BJ (cell line): Measurements from ENCODE around the gene RFX1. TPM values are rescaled to one million over a fixed set of nuclear protein-coding genes. Genes with fewer than 3 reads are reported as not detected.

Source experiments
- CTCF ChIA-PET: fragments of 350-600 bp; formaldehyde crosslinking; extraction: SDS; loops from one replicate; lab custom pipeline; 2021; ENCODE audit warnings: antibody characterized with exemption, inconsistent platforms; lab: Yijun Ruan, JAX
- POLR2A ChIA-PET: fragments of 300-600 bp; sonication (Branson Sonifier 250); formaldehyde crosslinking; extraction: SDS; loops from one replicate; lab custom pipeline; 2021; ENCODE audit warnings: antibody characterized with exemption; lab: Charles Lee
- DNase-seq: peaks from one replicate; pipeline ENCODE4 v3.0.0-alpha.2; 2011; ENCODE audit warnings: low read depth
- H3K27me3 ChIP-seq: 2 replicates; pipeline ENCODE4 v1.6.0; 2011; ENCODE audit warnings: low read length; ENCODE audit not compliant: control insufficient read depth, insufficient read depth
- H3K36me3 ChIP-seq: 2 replicates; pipeline ENCODE4 v1.5.1; 2011; ENCODE audit warnings: low read length; ENCODE audit not compliant: control insufficient read depth, insufficient read depth
- H3K4me3 ChIP-seq: 2 replicates; pipeline ENCODE4 v1.5.1; 2011; ENCODE audit warnings: low read depth, mild to moderate bottlenecking, control low read depth, low read length
- polyA plus RNA-seq: library from polyadenylated mRNA; depleted of rRNA; stranded (reverse); fragments of >200 nt; gene quantifications from 2 replicates; pipeline ENCODE4 v1.2.3, GENCODE V29; 2011
- TF ChIP-seq, protein P1 (sequence below): IDR thresholded peaks from 2 replicates; pipeline ENCODE4 v1.5.1; 2011; ENCODE audit warnings: low read depth, mild to moderate bottlenecking, control low read depth, inconsistent platforms, low read length, moderate library complexity; ENCODE audit not compliant: insufficient read depth

Gene RFX1
- polyA plus RNA-seq, 1 experiment = 0.78 TPM

GRCh38 chr19:13981021-13981420, 25.1 kb downstream of the RFX1 start:
- no peaks in the 10 kb centered on the region for H3K27me3 ChIP-seq
- H3K4me3 ChIP-seq = no peak overlapping the region
- no peak for DNase-seq
- POLR2A ChIA-PET = no interaction called here
- H3K36me3 ChIP-seq = peaks cover 9% of the 10 kb centered on the region
- CTCF ChIA-PET = interaction anchor here (0.7 kb wide), 1 partner anchor 88 kb away, joined by 3 read pairs; no protein-coding TSS in a partner anchor
- TF ChIP-seq, protein P1, sequence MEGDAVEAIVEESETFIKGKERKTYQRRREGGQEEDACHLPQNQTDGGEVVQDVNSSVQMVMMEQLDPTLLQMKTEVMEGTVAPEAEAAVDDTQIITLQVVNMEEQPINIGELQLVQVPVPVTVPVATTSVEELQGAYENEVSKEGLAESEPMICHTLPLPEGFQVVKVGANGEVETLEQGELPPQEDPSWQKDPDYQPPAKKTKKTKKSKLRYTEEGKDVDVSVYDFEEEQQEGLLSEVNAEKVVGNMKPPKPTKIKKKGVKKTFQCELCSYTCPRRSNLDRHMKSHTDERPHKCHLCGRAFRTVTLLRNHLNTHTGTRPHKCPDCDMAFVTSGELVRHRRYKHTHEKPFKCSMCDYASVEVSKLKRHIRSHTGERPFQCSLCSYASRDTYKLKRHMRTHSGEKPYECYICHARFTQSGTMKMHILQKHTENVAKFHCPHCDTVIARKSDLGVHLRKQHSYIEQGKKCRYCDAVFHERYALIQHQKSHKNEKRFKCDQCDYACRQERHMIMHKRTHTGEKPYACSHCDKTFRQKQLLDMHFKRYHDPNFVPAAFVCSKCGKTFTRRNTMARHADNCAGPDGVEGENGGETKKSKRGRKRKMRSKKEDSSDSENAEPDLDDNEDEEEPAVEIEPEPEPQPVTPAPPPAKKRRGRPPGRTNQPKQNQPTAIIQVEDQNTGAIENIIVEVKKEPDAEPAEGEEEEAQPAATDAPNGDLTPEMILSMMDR = no peak

- TF ChIP-seq, protein P1 = no peak
- no peak overlapping the region for H3K4me3 ChIP-seq
- DNase-seq = no peak
- CTCF ChIA-PET = interaction anchor here (0.7 kb wide), 1 partner anchor 87 kb away, joined by 3 read pairs; no protein-coding TSS in a partner anchor
- POLR2A ChIA-PET = no interaction called here
- H3K36me3 ChIP-seq = peaks cover 9% of the 10 kb centered on the region
- no peaks in the 10 kb centered on the region for H3K27me3 ChIP-seq
These were observed 25.8 kb downstream of the RFX1 start for GRCh38 chr19:13980340-13980739.

DNA sequence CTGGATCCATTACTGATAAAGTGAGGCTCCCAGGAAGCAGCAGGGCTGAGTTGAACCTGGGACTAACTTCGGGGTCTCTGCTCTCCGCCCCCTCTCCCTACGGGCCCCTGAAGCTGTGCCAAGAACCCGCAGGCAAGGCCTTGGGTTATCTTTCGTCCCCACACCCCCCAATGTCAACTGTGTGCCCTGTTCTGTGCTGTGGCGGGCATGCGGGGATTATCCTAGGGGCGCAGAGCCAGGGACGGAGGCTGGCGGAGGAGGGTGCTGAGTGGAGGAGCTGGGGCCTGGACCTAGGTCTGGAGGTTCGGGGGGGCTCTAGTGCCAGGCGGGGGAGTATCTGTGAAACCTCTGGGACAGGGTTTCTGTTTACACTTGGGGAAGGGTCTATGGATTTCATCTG, 26.4 kb downstream of the RFX1 start:
- ChIA-PET POLR2A (no interaction called here), CTCF (interaction anchor here (1.0 kb wide), 1 partner anchor 18 kb away, joined by 4 read pairs; no protein-coding TSS in a partner anchor)
- no peak for DNase-seq
- TF ChIP-seq, protein P1 = no peak
- H3K27me3 ChIP-seq = no peaks in the 10 kb centered on the region
- H3K4me3 ChIP-seq = no peak overlapping the region
- H3K36me3 ChIP-seq = peaks cover 9% of the 10 kb centered on the region

DNA sequence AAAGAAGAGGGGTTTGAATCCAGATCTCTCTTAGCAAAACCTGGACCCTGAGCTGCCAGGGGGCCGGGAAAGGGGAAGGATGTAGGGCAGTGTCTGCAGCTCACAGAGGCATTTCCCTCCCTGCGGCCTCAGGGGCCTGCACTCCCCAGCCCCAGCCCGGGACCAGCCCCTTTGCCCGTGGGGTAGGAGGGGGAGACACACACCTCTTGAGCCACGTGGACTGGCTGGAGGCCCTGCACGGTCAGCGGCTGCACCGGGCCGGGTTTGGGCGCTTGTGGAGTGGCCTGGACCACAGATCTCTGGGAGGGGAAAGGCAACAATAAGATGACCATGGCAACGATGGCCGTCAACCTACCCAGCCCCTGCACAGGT, 26.9 kb downstream of the RFX1 start:
- no peak for DNase-seq
- Histone ChIP-seq H3K27me3 (no peaks in the 10 kb centered on the region), H3K36me3 (peaks cover 9% of the 10 kb centered on the region), H3K4me3 (peak overlapping the region; percentile 5)
- ChIA-PET POLR2A (no interaction called here), CTCF (interaction anchor here (1.0 kb wide), 1 partner anchor 18 kb away, joined by 4 read pairs; no protein-coding TSS in a partner anchor)
- TF ChIP-seq, protein P1 = no peak

DNA sequence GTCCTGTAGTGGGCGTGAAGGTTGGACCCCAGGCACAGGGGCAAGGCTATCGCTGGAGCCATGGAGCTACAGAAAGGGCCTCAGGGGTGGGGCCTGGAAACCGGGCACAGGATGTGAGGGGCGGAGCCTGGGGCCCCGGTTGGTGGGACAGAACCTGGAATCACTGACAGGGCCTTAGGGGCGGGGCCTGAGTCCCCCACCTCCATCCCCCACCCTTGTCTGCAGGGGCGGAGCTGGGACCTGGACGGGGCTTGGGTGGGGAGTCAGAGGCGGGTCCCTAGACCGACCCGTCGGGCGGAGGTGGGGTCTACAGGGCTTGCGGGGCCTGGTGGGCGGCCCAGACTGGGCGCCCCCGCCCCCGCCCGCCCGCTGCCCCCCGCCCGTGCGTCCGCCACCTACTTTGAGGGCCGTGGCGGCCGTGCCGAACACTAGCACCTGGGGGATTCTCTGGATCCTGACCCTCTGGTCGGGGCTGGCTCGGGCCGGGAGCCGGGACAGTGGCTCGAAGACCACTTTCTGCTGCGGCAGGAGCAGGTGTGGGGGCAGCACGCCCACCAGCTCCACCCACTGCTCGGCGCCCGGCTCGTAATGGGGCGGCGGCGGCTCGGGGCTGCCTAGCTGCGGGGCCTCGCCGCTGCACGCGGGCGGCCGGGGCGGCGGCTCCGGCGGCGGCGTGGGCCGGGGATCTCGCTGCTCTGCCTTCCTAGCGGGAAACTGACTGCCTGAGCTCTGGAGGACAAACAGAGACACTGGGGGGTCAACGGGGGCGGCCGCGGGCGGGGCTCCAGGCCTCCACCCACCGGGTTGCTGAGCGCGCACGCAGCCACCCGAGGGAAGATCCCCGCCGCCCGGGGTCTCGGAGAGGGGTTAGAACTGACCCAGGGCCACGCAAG, 27.5 kb downstream of the RFX1 start:
- H3K36me3 ChIP-seq = peaks cover 9% of the 10 kb centered on the region
- DNase-seq = no peak
- POLR2A ChIA-PET = no interaction called here
- H3K27me3 ChIP-seq = no peaks in the 10 kb centered on the region
- peak overlapping the region; percentile 16 for H3K4me3 ChIP-seq
- CTCF ChIA-PET = interaction anchor here (1.0 to 1.2 kb wide), 3 partner anchors 17 to 65 kb away, joined by 3 to 4 read pairs (median 3); no protein-coding TSS in a partner anchor
- TF ChIP-seq, protein P1 = no peak
